IPS-18c (cell line): ENCODE measurements around the gene APOA4.
"Not testable (repeated sequence)": the region's sequence is repeated elsewhere in the genome, so short reads cannot be mapped to it uniquely, and the experiment has no call there.

Experiments
- H3K4me3 ChIP-seq: 2 replicates; pipeline ENCODE4 v1.7.0; 2013; ENCODE audit warnings: low read depth, mild to moderate bottlenecking, low read length, moderate library complexity; ENCODE audit not compliant: insufficient read depth
- H3K9me3 ChIP-seq: one replicate; pipeline ENCODE4 v1.6.1; 2013; ENCODE audit warnings: mild to moderate bottlenecking, low read length, moderate library complexity; ENCODE audit not compliant: control insufficient read depth, insufficient read depth

The APOA4 gene

GRCh38 chr11:116821050-116821918, 1.8 kb downstream of the APOA4 start:
- no peaks in the 10 kb centered on the region for H3K9me3 ChIP-seq
- H3K4me3 ChIP-seq, result no peak overlapping the region

GRCh38 chr11:116819049-116819448, 4.1 kb downstream of the APOA4 start:
- H3K4me3 ChIP-seq, result no peak overlapping the region
- H3K9me3 ChIP-seq, result no peaks in the 10 kb centered on the region

GRCh38 chr11:116814502-116814901, 8.6 kb downstream of the APOA4 start:
- Histone ChIP-seq H3K4me3 (no peak overlapping the region), H3K9me3 (no peaks in the 10 kb centered on the region)

- no peaks in the 10 kb centered on the region for H3K9me3 ChIP-seq
- no peak overlapping the region for H3K4me3 ChIP-seq
Measured at GRCh38 chr11:116813781-116814471, 9.2 kb downstream of the APOA4 start.

- Histone ChIP-seq H3K9me3 (no peaks in the 10 kb centered on the region), H3K4me3 (no peak overlapping the region)
Measured at GRCh38 chr11:116813170-116813569, 9.9 kb downstream of the APOA4 start.

- H3K4me3 ChIP-seq, result no peak overlapping the region
- H3K9me3 ChIP-seq, result peaks cover 4% of the 10 kb centered on the region
Measured at GRCh38 chr11:116812109-116812508, 11.0 kb downstream of the APOA4 start.

GRCh38 chr11:116811194-116811593, 11.9 kb downstream of the APOA4 start:
- peaks cover 4% of the 10 kb centered on the region for H3K9me3 ChIP-seq
- no peak overlapping the region for H3K4me3 ChIP-seq

- peaks cover 4% of the 10 kb centered on the region for H3K9me3 ChIP-seq
- no peak overlapping the region for H3K4me3 ChIP-seq
Measured at GRCh38 chr11:116808262-116809175, 14.6 kb downstream of the APOA4 start.

GRCh38 chr11:116807601-116808261, 15.4 kb downstream of the APOA4 start:
- H3K4me3 ChIP-seq, result no peak overlapping the region
- peaks cover 4% of the 10 kb centered on the region for H3K9me3 ChIP-seq

GRCh38 chr11:116804001-116804400, 19.1 kb downstream of the APOA4 start:
- peaks cover 4% of the 10 kb centered on the region for H3K9me3 ChIP-seq

GRCh38 chr11:116801662-116802061, 21.4 kb downstream of the APOA4 start:
- not testable (repeated sequence) for H3K4me3 ChIP-seq, H3K9me3 ChIP-seq

More at GRCh38 chr11:116804001-116804400, 19.1 kb downstream of the APOA4 start:
- H3K4me3 ChIP-seq, result no peak overlapping the region

GRCh38 chr11:116800610-116801009, 22.5 kb downstream of the APOA4 start:
- Histone ChIP-seq H3K4me3 (no peak overlapping the region), H3K9me3 (no peaks in the 10 kb centered on the region)

- H3K9me3 ChIP-seq, result no peaks in the 10 kb centered on the region
- H3K4me3 ChIP-seq, result no peak overlapping the region
Measured at GRCh38 chr11:116798368-116798767, 24.7 kb downstream of the APOA4 start.

GRCh38 chr11:116797816-116798215, 25.3 kb downstream of the APOA4 start:
- H3K9me3 ChIP-seq, result no peaks in the 10 kb centered on the region

GRCh38 chr11:116796548-116796947, 26.6 kb downstream of the APOA4 start:
- H3K4me3 ChIP-seq, result no peak overlapping the region
- H3K9me3 ChIP-seq, result no peaks in the 10 kb centered on the region

More at GRCh38 chr11:116797816-116798215, 25.3 kb downstream of the APOA4 start:
- no peak overlapping the region for H3K4me3 ChIP-seq

- Histone ChIP-seq H3K9me3 (no peaks in the 10 kb centered on the region), H3K4me3 (no peak overlapping the region)
Measured at GRCh38 chr11:116794851-116795250, 28.3 kb downstream of the APOA4 start.

- Histone ChIP-seq H3K4me3 (no peak overlapping the region), H3K9me3 (no peaks in the 10 kb centered on the region)
Measured at GRCh38 chr11:116793772-116794097, 29.4 kb downstream of the APOA4 start.
